NCI-H524 (cell line): ENCODE results near the gene KRT82.

Source experiments
- DNase-seq, 2 experiments: peaks; one replicate each; lab custom pipeline; 2025; lab: John Stamatoyannopoulos, UW

The KRT82 gene

DNA sequence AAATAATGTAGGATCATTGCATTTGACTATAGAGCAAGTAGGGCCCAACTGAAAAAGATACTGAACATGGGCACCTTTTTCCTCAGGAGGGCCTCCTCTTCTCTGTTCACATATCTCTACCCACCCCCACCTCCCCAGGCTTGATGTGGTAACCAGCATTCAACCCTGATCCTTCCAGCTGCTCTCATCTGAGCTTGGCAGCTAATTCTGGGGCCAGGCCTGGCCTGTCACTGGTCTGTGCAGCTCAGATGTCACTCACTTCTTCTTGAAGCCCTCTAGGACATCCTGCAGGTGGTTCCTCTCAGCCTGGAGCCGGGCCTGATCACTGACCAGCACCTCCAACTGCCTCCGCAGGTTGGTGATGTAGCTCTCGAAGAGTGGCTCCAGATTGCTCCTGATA is 22.8 kb downstream of the KRT82 start:
- no peak for DNase-seq

DNA sequence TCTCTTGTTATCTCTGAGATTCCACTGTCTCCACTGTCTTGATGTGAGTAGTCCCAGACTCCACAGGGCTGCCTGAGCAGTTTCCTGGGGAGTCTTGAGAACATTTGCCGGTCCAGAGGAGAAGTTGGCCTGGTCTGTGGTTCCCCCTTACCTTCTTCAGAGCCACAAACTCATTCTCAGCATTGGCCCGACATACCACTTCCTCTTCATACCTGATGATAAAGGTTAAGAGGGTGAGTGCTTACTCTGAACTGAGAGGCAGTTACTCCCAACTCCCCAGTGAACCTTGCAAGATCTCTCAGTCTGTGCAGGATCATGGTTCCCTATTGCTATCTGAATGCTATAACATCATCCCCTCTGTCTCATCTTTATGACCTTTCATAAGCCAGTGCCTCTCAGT is 23.3 kb downstream of the KRT82 start:
- no peak for DNase-seq

DNA sequence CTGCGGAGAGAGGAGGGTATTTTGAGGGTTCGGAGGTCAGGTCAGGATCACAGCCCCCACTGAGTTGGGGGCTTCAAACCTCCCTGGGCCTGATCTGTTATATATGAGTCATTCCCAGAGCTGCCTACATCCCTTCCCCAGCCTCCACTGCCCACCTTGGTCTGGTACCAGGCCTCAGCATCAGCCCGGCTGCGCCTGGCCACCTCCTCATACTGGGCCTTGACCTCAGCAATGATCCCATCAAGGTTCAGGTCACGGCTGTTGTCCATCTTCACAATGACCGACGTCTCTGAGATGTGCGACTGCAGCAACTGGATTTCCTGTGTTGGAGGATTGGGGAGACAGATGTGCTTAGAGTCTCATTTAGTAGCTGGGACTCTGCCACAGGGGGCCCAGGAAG is 24.9 kb downstream of the KRT82 start:
- no peak for DNase-seq

DNA sequence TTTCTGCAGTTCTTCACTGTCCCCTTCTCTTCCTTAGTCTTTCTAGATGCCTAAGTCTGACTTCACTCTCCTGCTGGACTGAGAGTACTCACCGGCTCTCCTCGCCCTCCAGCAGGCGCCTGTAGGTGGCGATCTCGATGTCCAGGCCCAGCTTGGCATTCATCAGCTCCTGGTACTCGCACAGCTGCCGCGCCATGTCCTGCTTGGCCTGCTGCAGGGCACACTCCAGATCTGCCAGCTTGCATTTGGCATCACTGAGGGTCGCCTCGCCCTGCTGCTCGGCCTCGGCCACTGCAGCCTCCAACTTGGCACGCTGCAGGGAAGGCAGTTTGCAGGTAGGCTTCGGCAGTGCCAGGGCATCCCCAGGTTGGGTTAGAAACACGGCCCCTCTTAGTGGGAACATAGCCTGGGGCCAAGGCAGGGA is 25.9 kb downstream of the KRT82 start:
- DNase-seq, result peak in 1 of 2 experiments; percentile 63

DNA sequence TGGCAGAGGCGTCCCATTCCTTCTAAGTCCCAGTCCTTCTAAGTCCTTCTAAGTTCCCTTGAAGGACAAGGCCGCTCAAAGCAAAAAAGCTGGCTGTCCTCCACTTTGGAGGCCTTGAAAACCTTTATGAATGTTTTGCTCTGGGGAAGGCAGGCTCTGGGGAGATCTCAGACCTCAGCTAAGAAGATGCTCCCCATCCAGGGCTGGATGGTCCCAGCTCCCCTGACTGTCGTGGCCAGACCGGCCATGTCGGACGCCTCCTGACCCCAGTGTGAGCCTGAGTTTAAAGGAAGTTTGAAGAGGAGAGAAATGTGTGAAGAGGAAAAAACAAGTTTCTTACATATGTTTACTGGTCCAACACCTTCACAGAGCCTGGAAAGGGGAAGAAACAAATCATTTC is 26.6 kb downstream of the KRT82 start:
- no peak for DNase-seq

DNA sequence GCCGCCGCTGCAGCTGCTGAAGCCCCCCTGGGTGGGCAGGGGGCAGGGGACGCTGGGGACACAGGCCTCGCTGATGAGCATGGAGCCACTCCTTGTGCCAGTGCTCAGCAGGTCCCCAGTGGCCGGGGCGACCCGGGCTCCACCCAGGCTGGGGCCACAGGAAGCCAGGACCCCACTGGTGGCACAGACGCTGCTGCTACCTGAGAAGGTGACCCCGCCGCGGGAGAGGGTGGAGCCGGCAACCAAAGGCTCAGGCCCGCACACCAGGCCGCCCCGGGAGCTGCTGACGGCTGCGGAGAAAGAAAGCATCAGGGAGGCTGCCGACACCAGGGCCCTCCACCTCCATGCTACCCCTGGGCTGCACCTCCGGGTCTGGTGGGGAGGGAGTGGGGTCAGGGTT is 28.0 kb downstream of the KRT82 start:
- DNase-seq, result no peak

DNA sequence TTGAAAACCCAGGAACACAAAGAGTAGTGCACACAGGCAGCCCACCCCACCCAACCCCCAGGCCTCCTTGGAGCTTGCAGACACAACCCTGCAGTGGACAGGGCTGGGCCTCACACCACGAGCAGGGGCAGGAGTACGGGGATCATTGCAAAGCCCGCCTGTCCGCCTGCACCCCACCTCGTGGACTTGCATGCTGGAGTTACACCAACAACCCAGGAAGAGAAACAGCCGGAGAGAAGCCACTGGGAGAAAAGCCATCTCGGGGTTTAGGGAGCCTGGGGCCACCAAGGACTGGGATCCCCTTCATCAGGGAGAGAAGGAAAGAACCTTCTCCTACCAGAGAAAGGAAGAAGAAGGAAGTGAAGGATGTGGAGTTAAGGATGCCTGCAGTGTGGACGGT is 28.9 kb downstream of the KRT82 start:
- DNase-seq, result no peak

DNA sequence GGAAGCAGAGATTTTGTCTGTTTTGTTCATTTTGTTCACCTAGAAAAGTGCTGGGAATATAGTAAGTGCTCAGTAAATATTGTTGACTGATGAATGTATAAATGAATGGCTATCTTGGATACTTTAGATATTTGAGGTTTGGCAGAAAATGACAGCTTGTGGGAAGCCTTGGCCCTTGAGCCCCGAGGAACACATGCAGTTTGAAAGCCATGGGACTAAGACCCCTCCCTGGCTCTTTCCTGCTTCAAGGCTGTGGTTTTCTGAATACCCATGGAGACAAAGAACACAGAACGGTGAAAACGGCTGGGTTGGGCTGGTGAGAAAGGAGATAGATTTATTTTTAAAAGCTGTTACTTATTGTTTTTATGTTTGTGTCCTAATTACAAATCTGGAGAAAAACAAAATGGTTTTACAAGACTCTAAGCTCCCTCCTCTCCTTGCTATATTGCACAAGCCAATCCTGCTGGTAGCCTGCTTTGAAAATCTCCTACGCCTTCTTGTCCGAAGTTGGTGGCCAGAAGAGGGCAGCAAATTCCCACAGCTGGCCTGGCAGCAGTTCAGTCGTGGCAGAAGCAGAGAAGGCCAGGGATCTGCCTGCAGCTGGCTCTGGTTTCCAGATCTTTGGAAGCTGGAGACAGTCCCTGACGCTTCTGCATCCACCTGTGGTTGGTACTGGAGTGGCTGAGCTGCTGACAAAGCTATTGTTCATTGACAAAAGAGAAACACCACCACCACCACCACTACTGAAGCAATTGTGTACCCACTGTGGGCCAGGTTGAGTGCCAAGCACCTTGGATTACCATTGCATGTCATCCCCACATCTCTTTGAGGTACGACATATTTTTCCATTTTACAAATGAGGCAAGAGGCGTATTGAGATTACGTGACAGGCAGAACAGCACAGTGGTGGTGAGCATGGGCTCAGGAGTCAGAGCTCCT is 33.6 kb downstream of the KRT82 start:
- peak; percentile 20 to 76 for DNase-seq

DNA sequence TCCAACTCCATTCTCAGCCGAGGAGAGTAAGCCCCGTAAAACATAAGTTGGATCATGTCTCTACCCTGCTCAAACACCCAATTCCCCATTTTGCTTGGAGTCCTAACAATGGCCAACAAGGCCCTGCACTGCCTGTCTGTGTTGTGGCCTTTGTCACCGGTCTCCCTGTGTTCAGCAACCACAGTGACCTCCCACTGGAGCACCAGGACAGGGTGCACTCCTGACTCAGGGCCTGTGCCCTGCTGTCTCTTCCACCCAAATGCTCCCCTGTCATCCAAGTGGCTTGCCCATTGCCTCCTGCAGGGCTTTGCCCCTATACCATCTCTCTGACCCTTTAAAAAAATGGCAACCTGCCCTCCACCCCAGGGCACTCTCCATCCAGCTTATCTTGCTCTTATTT is 34.4 kb downstream of the KRT82 start:
- DNase-seq, result no peak

DNA sequence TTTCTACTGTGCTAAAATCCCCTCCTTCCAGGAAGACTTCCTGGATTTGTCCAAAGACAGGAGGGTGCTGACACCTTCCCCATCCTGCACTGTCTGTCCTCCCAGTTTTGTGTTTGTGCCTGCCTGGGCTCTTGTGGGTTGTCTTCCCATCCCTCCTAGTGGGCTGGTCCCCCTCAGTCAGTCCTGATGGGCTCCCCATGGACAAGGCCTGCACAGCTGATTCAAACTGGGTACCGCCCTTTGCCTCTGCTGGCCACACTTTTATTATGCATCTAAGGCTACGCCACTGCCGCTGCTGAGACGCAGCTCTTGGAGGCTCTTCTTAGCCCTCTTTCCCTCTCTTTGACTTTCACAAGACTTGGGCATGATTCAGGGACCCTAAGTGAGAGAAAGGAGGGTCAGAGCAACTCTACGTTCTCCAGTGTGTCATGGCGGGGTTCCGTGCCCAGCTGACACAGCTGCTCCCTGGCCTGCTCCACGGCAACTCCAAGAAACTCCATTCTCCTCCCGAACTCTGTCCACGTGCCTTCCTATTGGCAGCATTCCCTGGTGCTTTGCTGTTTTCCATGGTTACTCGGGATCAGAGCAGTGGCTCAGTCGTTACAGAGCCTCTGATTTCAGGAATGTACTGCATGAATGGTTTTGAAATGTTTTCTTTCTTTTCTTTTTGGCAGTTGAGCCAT is 35.1 kb downstream of the KRT82 start:
- DNase-seq, result no peak

DNA sequence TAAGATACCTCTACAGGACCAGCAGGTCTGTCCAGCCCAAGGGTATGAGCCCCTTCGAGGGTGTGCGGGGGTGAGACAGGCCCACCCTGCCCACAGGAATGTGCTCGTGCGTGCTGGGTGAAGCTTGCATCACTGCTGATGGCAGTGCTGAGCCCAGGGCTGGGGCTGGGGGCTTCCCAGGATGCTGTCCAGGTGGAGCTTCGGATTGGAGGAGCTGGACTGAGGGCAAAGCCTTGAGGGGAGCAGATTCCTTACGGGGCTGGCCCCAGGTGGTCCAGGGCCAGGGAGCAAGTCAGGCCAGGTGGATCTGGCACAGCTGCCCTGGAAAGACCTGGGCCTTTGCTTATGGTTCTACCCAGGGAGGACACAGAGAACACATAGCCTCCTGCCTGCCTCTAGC is 36.3 kb downstream of the KRT82 start:
- DNase-seq, result no peak

DNA sequence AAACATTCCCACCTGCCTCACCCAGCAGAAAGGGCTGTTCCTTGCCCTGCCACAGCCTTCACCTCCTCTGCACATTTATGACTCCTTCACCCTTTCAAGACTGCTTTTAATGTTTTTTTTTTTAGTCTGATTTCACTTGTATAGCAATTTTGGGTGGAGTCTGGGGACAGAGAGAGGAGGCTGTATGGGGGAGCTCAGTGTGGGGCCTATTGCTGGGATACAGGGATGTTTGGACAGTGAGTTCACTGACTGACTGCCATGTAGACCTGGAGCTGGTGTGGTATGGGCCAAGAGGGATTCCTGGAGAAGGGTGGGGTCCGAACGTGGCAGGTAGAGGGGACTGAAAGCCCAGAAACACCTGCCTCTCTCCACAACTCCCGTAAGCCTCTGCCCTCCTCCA is 36.9 kb downstream of the KRT82 start:
- DNase-seq, result no peak

DNA sequence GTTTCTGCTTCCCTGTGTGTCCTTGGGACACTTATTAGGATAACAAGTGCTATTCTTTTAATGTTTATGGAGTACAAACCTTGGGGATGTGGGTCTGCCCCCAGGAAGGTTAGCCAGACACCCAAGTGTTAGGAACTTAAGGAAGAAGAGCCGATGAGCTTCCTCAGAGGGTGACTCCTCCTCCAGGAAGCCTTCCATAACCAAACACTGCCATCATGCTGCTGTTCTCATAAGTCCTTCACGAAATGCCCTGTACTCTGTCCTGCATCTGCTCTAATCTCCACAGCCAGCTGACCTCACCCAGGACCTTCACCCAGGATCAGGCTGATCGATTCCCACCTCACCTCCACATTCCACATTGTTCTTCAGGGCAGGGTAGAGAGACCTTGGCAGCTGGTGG is 37.6 kb downstream of the KRT82 start:
- no peak for DNase-seq

DNA sequence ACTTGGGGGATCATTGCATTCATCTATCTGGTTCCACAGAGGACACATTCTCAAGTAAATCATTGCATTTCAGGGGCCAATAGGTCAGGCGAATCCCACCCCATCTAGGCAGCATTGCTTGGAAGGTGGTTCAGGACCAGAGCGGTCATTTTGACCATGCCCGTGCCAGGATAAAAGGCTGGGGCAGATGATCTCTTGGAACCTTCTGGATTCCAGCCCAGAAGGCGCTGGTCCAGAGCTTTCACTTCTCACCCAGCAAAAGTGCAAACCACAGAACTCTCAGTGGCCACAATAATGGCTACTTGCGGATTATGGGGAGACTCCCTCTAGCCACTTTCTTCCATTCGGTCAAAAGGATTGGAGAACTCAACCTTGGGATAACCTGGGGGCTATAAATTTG is 38.3 kb downstream of the KRT82 start:
- no peak for DNase-seq

DNA sequence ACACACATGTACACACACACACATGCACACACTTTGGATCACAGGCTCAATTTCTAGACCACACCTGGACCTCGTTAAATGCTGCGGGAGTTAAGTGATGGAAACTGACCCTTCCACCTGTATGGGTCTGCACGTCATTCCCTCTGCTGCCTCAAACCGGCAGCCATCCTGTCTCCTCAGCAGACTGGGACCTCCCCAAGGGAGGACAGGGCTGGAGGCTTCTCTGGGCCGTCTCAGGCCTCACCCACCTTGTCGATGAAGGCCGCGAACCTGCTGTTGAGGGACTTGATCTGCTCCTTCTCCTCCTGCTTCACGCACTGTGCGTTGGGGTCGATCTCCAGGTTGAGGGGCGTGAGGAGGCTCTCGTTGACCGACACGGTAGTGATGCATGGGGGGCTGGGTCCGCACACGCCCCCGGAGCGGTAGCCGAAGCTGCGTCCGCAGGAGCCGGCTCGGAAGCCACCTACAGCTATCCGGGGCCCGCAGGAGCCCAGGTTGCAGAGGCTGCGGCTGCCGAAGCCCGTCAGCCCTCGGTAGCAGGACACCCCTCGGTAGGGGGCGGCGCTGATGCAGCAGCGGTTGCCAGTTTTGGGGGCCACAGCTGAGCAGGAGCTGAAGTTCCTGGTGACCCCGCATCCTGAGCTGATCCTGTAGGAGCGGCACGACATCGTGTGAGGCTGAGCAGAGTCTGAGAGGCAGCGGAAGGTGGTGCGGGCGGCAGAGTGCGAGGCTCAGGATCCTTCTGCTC is 39.2 kb downstream of the KRT82 start, which contains the start of gene KRT85:
Gene KRT85 (minus strand): TSS at position 744 of the 748 bp plus-strand sequence. CDS start 76 bp downstream, at position 668.
- DNase-seq, result no peak

DNA sequence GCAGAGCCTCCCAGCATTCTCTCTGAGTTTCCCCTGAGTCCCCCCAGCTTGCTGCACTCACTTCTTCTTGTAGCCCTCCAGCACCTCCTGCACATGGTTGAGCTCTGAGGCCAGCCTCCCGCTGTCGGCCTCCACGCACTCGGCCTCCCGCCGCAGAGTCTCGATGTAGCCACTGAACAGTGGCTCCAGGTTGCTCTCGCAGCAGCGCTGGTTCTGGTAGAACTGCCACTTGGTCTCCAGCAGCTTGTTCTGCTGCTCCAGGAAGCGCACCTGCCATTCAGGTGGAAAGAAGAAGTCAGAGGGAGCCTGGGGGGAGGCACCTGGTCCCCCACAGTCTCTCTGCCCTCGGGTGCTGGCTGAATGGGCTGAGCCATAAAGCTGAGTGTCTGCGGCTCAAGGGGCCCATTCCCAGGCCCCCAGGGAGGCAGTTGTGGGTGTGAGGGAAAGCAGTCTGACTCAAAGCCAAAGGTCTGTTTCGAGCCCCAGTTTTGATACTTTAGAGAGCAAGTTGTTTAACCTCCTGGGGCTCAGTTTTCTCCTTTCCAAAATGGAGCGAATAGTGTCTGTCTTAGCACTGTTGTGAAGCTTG is 41.1 kb downstream of the KRT82 start:
- DNase-seq, result no peak

DNA sequence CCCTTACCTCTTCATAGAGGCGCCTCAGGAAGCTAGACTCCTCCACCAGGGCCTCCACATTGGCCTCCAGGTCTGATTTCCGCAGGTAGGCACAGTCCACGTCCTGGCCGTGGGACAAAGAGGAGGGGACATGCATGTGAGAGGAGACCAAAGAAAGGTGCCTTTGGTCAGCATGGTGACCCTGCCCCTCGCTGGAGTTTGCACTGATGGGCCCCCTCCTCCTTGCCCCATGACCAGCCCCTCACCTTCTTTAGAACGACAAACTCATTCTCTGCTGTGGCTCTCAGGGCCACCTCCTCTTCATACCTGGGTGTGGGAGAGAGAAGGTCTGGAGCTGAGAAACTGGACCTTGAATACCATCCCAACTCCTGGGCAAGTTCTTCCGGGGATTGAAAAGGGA is 42.1 kb downstream of the KRT82 start:
- DNase-seq, result no peak

DNA sequence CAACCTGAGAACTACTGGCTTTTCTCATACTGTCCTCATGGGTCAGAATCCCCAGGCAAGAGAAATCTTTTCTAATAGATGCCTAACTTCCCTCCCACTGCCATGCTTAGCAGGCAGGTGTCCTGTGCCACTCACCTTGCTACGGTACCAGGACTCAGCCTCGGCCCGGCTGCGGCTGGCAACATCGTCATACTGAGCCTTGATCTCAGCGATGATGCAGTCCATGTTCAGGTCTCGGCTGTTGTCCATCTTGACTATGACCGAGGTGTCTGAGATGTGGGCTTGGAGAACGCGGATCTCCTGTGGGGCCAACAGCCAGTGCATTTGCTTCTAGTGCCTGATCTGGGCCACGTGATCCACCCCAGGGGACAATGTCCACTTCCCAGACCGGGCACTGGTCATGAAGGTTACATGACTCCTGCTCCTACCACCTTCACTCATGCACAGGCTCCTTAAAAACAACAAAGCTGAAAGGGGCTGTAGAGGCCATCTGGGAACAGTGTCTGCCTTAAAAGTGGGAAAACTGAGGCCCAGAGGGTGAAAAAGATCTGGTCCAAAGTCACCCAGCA is 42.9 kb downstream of the KRT82 start:
- DNase-seq, result no peak

DNA sequence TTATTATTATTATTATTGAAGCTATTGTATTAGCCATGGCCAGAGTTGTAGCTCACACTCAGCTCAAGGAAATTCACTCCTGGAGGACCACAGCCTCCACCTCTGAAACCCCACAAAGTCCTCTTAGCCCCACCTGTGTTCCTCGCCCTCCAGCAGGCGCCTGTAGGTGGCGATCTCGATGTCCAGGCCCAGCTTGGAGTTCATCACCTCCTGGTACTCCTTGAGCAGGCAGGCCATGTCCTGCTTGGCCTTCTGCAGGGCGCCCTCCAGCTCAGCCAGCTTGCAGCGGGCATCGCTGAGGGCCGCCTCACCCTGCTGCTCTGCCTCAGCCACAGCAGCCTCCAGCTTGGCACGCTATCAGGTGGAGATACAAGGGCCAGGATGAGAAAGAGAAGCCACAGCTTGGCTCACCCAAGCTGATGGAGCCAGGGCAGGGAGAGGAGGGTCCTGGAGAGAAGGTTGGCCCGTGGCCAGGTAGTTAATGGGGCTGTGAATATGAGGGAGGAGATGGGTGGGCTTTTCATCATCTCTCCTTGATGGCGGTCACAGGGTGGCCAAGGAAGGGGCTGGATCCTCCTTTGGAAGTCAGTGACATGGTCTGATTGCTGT is 43.9 kb downstream of the KRT82 start:
- DNase-seq, result no peak

DNA sequence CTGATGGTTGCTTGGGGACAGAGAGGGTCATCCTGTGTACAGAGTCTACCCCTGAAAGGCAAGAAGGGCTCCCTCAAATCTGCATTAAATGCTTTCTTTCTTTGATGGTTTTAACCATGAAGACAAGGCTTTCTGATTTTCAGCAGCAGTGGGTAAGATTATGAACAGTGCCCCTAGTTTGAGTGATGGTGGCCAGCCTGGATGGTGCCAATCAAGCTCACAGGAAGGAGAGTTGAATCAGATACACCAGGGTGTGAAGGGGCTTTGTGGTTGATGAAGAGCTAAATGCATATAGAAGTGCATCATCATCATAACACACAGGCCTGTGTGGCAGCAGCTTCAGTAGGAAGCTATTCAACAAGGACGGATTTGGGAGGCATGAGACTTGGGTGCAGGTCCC is 44.6 kb downstream of the KRT82 start:
- no peak for DNase-seq

DNA sequence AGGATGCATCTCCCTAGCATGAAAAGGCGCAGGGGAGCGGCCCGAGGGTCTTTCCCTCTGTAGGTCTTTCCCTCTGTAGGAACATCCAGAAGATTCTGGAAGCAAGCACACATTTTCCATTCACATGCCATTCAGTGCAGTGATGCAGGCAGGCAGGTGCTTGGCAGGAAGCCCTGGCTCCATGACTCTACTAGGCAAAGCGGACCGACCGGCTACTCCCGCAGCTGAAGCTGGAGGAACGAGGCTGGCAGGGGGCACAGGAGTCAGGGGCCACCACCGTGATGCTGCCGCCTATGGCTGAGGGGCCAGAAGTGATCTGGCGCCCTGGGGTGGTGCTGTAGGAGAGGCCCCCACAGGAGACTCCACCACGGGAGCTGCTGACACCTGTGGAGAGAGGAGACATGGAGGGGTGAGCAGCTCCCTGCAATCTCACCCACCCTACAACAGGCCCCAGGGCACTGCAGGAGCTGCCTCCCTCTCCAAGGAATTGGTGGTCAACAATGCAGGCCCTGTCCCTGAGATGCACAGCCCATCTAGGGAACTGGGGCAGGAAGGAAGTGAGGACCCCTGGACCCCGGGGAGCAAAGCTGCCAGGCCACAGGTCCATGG is 45.4 kb downstream of the KRT82 start:
- DNase-seq, result no peak
